Stimulated activated CD8-positive, alpha-beta memory T cell treated with anti-CD3 and anti-CD28 coated beads, Interleukin-7, amount 100 ng/mL, for 48 hours (primary cell): ENCODE measurements around the gene RASL11B.

ENCODE experiments used
- DNase-seq, 2 donors: peaks; one replicate each; pipeline ENCODE4 v3.0.0-alpha.2; 2020; ENCODE audit warnings: low read depth in 1 of 2; ENCODE audit errors: extremely low read depth in 1 of 2

RASL11B gene

DNA sequence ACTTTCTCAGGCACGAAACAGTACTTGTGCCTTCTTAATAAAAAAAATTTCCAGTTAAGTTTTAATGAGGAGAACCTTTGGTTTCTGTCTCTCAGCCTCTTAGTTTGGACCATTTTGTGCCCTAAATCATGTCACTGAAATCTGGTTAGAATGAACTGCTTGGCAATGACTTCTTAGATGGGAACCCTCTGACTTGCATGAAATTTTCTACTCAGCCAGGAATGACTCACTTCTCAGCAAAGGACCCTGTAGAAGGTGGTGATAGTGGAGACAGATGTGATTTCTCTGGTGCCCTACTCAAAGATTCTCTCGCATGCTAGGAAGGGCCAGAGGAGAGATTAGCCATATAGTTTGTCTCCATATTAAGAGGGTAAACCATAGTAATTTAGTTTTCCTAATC, 50.5 kb downstream of the RASL11B start:
- no peak for DNase-seq

DNA sequence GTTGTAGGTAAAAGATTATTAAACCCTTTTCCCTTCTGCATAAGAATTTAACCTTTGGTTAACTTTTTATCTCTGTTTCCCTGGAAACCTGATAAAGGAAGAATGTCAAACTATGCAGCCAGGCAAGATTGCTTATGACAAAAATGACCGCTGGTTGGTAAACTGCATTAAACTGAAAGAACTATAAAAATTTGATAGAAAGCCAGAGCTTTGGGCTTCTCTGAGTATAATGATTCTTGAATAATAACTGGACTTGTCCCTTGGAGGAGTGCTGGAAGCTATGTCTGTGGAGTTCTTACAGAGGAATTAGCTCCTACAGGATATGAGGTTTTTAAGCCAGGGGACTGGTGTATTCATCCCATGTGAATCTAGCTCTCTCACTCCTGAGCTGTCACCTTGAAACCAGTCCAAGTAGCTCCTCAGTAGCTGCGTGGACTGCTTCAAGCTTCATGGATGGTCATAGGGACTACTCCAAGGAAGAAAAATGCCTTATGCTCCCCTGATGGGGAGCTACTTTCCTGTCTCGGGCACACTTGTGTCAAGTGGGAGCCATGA, 52.0 kb downstream of the RASL11B start:
- no peak for DNase-seq

DNA sequence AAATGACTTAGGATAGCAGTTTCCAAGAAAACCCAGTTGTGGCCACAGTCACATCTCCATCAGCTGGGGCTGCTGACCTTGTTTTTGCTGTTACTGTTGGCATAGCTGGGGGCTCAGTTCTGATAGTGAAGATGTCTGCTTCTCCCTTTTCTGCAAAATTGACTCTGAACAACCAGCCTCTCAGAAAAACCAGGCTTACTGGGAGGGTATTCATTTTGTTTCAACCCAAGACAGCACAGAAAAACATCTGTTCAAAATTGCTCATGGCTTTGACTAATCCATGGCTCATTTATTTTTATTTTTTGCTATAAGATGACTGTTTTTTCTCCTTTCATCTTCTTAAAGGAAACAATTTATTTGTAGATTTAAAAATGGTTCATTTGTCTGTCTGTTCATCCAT, 53.1 kb downstream of the RASL11B start:
- DNase-seq: no peak

DNA sequence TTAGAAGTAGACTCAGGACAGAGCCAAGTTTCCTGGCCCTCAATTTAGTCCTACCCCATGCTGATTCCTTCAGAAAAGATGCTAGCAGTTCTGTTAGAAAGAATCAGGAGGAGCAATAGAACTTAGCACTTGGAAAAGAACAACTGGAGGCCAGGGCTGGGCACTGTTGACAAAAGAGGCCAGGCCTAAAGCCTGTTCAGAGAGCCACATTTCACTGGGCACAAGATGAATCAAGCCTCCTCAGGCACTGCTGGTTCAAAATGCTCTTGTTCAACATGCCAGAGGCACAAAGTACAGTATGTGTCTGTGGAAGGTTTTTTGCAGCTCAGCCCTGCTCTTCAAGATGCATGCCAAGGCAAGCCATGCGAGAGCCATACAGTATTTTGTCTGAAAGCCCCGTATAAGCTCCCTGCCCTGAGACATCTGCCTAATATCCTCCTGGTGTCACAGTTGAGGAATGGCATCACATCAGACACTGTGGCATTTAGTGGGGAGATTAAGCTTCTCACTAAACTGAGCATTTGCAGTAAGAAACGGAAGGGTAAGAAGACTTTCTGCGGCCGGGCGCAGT, 53.7 kb downstream of the RASL11B start:
- no peak for DNase-seq
